ENCODE data around the gene C4BPB.
A peak's percentile ranks its signal among the peaks of the same experiment; 100 is the strongest.

Gene C4BPB

DNA sequence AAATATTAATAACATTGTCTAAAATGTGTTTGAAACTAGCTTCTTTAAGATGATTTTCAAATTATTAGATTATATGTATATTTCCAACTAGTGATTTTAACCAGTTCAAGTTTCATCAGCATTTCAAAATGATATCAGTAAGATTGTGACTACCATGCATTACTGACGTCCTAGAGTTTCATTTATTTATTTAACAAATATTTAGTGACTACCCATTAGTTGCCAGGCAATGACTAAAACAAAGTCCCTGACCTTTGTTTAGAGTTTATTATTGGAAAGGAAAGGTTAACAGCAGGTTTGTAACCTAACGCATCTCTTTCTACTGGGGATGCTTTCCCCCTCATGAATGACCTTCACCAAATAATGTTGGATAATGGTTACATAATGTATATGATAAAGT lies 7.6 kb upstream of the C4BPB start:
- no peak for DNase-seq (ENCODE audit: extremely low read depth in 1 of 2, low read depth in 1 of 2)

DNA sequence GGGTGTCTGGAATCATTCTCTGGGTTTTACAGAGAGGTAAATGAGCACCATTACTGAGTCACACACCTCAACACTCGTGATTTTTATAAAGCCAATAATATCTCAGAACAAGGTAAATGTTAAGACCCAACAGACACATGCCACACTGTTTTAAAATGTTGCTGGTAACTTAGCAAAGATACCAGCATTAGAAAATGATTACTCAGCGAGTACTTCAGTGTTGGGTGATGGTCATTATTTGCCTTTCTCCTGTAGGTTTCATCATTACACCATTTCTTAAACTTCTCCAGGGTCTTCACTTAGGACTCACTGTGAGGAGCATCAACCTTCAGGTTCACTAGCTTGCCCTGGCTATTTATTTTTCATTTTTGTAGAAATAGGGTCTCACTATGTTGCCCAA lies 6.9 kb upstream of the C4BPB start:
- no peak for DNase-seq (ENCODE audit: extremely low read depth in 1 of 2, low read depth in 1 of 2)

DNA sequence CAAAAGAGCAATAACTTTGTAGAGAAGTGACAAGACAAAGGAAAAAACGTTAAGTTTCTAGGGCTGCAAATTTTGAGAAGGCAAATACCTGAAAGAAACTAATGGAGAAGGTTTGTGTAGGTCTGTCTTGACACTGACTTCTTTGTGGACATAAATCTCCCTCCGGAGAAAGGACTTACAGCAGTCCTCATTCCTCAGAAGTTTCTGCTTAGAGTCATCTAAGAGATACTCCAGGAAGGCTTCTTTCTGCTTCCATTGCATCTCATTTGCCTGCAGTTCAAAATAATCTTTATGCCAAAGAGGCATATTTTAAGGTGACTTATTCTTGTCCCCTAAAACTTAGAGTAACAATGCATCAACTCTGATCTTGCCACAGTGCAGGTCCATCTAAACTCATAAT lies 4.4 kb upstream of the C4BPB start:
- DNase-seq (ENCODE audit: extremely low read depth in 1 of 2, low read depth in 1 of 2): no peak

- DNase-seq (ENCODE audit: extremely low read depth in 1 of 2, low read depth in 1 of 2): peak in 1 of 2 donors; percentile 38
Observed at GRCh38 chr1:207084701-207085180, 3.9 kb upstream of the C4BPB start.

GRCh38 chr1:207085887-207086286 lies 2.8 kb upstream of the C4BPB start:
- DNase-seq (ENCODE audit: extremely low read depth in 1 of 2, low read depth in 1 of 2): no peak

- DNase-seq (ENCODE audit: extremely low read depth in 1 of 2, low read depth in 1 of 2): no peak
Observed at GRCh38 chr1:207088161-207088560, 499 bp upstream of the C4BPB start.

DNA sequence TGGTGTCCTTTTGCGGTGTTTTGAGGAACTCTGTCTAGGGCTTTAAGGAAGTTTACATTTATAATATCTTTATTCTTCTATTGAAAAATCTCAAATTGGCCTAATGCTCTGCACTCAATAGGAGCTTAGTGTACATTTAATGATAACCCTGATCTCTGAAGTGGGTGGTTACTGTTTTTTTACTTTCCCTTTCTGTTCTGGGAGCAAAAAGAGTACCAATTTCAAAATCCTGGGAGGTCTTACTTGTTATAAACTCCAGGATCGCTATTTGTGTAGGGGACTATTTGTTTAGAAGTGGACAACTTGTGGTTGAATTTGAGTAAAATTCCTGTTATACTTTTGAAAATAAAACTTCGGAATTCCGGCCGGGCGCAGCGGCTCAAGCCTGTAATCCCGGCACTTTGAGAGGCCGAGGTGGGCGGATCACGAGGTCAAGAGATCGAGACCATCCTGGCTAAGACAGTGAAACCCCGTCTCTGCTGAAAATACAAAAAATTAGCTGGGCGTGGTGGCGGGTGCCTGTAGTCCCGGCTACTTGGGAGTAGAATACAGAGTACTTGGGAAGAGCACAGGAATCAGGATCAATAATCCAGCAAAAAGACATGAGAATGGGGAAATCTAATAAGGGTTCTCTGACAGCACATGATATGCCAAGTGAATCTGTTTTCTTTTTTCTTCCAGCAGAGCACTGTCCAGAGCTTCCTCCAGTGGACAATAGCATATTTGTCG lies 1.1 kb downstream of the C4BPB start:
- no peak for DNase-seq (ENCODE audit: extremely low read depth in 1 of 2, low read depth in 1 of 2)

- no peak for DNase-seq (ENCODE audit: extremely low read depth in 1 of 2, low read depth in 1 of 2)
Observed at GRCh38 chr1:207091200-207091908, 2.7 kb downstream of the C4BPB start.

- DNase-seq (ENCODE audit: extremely low read depth in 1 of 2, low read depth in 1 of 2): no peak
Observed at GRCh38 chr1:207093944-207094343, 5.3 kb downstream of the C4BPB start.

DNA sequence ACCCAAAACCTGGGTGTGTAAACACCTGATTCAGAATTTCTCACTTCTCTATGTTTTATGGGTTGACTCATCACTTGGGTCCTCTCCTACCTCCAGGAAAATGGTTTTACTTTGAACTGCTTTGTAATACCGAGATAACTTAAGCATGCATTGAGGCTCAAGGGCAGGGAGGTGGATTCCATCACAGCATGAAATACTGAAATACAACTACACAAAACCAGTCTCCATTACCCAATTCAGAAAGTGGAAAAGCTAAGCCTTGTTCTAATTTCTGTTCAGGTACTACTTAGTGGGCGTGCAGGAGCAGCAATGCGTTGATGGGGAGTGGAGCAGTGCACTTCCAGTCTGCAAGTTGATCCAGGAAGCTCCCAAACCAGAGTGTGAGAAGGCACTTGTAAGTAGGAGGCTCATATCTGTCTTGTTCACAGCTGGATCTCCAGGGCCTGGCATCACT lies 9.2 kb downstream of the C4BPB start:
- DNase-seq (ENCODE audit: extremely low read depth in 1 of 2, low read depth in 1 of 2): peak in 1 of 2 donors; percentile 42

- no peak for DNase-seq (ENCODE audit: extremely low read depth in 1 of 2, low read depth in 1 of 2)
Observed at GRCh38 chr1:207101720-207102119, 13.1 kb downstream of the C4BPB start.

DNA sequence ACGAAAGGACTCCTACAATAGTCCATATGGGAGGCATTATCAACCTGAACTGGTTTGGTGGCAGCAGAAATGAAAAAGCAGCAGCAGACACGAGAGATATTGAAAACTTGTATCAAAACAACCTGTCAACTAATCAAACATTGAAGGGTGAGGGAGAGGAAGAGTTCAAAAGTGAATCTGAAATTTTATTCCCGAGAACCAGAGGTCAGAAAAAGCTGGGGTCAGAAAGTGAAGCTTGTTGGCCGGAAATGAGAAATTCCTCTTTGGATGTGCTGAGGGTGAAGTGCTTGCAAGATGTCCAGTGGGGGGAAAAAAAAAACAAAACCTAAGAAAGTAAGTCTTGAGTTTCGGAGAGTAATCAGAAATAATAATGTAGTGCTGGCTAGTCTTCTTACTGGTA lies 13.5 kb downstream of the C4BPB start:
- no peak for DNase-seq (ENCODE audit: extremely low read depth in 1 of 2, low read depth in 1 of 2)

GRCh38 chr1:207102659-207103058 lies 14.0 kb downstream of the C4BPB start:
- DNase-seq (ENCODE audit: extremely low read depth in 1 of 2, low read depth in 1 of 2): no peak

GRCh38 chr1:207103892-207104373 lies 15.3 kb downstream of the C4BPB start, which contains the start of gene C4BPA:
TSS of gene C4BPA (plus strand) at chr1:207104233. CDS start at chr1:207113026, 8,793 bp downstream.
- DNase-seq (ENCODE audit: extremely low read depth in 1 of 2, low read depth in 1 of 2): no peak

DNA sequence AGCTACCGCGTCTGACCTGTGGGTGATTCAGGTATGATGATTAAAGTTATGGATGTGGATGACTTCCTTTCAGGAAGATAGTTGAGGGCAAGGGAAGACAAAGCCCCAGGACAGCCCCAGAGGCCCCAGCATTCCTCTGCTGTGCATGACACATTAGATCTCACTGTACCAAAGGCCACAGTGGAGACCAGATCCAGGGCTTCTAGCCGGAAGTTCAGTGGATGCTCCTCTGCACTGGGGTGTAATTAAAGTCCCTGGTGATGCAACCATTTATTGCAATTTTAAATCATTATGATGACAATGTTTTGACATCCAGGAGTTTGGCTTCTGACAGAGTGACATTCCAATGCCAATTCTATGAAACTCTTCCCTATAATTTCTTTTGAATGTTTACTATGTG lies 20.3 kb downstream of the C4BPB start:
- DNase-seq (ENCODE audit: extremely low read depth in 1 of 2, low read depth in 1 of 2): no peak

DNA sequence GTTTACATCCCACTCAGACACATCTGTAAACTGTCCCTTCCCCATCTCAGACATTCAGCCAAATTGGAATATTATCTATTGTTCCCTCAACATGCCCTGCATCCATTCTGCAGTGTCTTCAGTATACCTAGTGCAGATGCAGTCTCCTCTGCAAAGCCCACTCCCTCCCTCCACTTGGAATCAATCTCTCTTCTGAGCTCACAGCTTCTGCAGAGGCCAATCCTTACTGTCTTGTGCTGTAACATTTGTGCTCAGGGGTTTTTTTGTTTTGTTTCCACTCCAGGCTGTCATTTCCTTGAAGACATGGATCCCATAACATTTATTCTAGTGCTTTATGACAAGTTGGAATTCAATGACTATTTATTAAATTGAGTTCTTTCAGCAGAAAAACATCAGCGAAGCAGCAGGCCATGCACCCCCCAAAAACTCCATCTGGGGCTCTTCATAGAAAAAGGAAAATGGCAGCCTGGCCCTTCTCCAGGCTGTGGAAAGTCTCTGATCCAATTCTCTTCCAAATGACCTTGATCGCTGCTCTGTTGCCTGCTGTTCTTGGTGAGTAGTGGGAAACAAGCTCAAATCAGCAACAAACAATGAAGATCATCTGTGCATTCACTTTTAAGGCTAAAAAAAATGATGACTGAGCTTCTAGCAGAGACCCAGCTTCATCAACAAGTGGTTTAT lies 24.1 kb downstream of the C4BPB start:
- DNase-seq (ENCODE audit: extremely low read depth in 1 of 2, low read depth in 1 of 2): no peak

- no peak for DNase-seq (ENCODE audit: extremely low read depth in 1 of 2, low read depth in 1 of 2)
Observed at GRCh38 chr1:207115269-207115668, 26.6 kb downstream of the C4BPB start.

DNA sequence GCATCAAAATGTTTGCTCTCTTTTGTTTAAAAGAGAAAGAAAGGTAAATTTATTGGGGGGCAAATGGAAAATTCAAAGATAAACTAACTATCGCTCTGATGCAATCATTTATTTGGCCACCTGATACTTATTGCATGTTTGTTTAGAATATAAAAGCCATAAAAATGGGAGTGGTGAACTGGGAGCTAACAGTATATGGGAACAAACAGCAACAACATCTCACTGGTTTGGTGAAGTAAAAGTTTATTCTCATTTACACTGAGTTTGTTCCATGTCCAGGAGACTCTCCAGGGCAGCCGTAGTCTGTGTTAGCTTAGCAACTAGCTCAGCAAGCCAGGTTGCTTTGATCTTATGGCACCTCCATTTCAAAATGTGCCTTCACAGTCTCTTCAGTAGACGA lies 35.7 kb downstream of the C4BPB start:
- DNase-seq (ENCODE audit: extremely low read depth in 1 of 2, low read depth in 1 of 2): no peak

DNA sequence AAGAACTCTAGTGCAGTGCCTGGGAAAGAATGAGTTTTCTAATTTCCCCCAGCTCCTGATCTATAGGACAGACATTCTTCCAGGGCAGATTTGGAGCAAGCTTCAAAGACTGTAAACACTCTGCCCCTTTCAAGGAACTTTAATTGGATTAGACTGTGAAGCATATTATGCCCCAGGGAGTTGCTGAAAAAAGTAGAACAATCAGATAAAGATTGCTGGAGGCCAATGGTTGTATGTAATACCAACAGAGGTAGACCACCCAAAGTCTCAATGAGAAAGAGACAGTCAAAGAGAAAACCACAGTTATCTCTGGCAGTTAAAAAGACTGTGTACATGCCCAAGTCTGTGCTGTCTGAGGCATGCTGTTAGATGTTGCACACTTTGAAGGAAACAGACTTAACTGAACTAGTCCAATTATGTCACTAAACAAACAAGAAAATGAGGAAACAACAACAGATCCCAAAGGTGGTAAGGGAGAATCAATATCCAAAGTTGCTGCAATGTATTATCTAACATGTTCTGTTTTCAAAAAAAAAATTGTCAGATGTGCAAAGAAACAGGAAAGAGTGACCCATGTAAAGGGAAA lies 39.8 kb downstream of the C4BPB start:
- DNase-seq (ENCODE audit: extremely low read depth in 1 of 2, low read depth in 1 of 2): no peak

- no peak for DNase-seq (ENCODE audit: extremely low read depth in 1 of 2, low read depth in 1 of 2)
Observed at GRCh38 chr1:207129053-207129452, 40.4 kb downstream of the C4BPB start.

All from stimulated activated CD8-positive, alpha-beta memory T cell treated with anti-CD3 and anti-CD28 coated beads, Interleukin-7, amount 100 ng/mL, for 48 hours (primary cell).